HG02571 (cell line): ENCODE measurements around the gene MRPL22.
"Not testable (repeated sequence)": the region's sequence is repeated elsewhere in the genome, so short reads cannot be mapped to it uniquely, and the experiment has no call there.

Experiments
- ATAC-seq: cut with Tn5 transposase; IDR thresholded peaks from one replicate; pipeline ENCODE4 v1.9.1; 2021; ENCODE audit warnings: mild to moderate bottlenecking, moderate library complexity; ENCODE audit not compliant: unreplicated experiment

MRPL22 gene

DNA sequence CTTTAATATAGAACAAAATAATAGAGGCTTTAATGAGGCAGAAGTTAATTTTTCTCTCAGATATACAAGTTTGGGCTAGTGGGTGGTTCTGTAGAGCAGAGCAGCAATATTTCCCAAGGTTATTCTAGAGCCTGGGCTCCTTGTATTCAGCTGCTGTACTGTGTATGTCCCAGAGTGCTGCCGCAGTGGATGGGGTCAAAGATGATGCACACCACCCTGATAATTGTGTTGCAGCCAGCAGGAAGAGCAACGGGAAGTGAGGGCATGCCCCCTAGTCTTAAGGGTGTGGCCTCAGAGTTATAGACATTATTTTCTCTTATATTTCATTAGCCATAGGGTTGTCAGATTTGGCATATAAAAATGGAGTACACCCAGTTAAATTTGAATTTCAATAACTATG is 48.8 kb downstream of the MRPL22 start:
- ATAC-seq: no peak

- ATAC-seq: no peak
Observed at GRCh38 chr5:154993461-154993860, 52.6 kb downstream of the MRPL22 start.

- ATAC-seq: no peak
Observed at GRCh38 chr5:154995679-154996078, 54.8 kb downstream of the MRPL22 start.

DNA sequence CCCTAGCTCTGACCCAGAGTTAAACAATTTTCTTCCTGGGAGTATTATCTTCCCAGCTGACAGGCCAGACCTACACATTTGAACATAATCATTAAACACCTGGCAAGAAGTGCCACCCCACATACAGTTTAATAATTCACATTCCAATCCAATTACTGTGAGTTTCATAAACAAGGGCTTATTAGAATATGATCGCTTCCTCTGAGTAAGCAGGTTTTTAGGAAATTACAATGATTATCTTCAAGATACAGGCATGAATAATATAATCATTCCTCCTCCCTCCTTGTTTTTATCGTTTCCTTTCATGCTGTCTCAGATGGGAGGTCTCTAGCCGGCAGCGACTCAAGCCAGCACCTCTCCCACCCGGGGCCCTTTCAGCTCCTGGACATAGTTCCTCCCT is 56.9 kb downstream of the MRPL22 start:
- ATAC-seq: no peak

DNA sequence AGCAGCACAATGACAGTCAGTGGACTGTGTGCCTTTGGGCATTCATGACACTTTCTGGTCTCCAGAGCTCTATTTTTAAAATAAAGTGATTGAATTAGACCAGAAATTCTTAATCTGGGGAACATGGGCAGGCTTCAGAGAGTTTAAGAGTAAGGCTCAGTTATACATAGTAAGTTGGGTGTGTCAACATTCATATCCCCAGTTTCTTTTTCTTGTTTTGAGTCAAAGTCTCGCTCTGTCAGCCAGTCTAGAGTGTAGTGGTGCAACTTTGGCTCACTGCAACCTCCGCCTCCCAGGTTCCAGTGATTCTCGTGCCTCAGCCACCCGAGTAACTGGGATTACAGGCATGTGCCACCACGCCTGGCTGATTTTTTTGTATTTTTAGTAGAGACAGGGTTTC is 59.0 kb downstream of the MRPL22 start:
- ATAC-seq: no peak

GRCh38 chr5:155001523-155001922 is 60.6 kb downstream of the MRPL22 start:
- ATAC-seq: no peak

GRCh38 chr5:155002722-155003121 is 61.8 kb downstream of the MRPL22 start:
- not testable (repeated sequence) for ATAC-seq

- no peak for ATAC-seq
Observed at GRCh38 chr5:155004138-155004744, 63.4 kb downstream of the MRPL22 start.

- not testable (repeated sequence) for ATAC-seq
Observed at GRCh38 chr5:155006265-155006664, 65.4 kb downstream of the MRPL22 start.

- no peak for ATAC-seq
Observed at GRCh38 chr5:155008669-155009068, 67.8 kb downstream of the MRPL22 start.

DNA sequence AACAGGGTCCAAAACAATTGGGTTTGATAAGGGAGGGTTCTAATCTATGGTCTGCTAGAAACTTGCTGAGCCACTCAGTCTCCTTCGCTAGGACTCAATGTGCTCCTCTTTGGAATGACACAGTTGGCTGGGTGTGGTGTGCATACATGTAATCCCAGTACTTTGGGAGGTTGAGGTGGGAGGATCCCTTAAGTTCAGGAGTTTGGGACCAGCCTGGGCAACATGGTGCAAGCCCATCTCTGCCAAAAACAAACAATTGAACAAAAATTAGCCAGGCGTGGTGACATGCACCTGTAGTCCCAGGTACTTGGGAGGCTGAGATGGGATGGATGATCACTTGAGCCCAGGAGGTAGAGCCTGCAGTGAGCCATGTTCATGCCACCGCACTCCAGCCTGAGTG is 70.0 kb downstream of the MRPL22 start:
- no peak for ATAC-seq

- no peak for ATAC-seq
Observed at GRCh38 chr5:155013526-155013925, 72.7 kb downstream of the MRPL22 start, which contains the start of gene KIF4B. KIF4B (plus strand) TSS chr5:155013755; CDS start chr5:155013860, 105 bp downstream.

DNA sequence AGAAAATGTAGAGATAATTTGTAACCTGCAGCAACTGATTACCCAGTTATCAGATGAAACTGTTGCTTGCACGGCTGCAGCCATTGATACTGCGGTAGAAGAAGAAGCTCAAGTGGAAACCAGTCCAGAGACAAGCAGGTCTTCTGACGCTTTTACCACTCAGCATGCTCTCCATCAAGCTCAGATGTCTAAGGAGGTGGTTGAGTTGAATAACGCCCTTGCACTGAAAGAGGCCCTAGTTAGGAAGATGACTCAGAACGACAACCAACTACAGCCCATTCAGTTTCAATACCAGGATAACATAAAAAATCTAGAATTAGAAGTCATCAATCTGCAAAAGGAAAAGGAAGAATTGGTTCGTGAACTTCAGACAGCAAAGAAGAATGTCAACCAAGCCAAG is 74.4 kb downstream of the MRPL22 start:
- ATAC-seq: no peak

DNA sequence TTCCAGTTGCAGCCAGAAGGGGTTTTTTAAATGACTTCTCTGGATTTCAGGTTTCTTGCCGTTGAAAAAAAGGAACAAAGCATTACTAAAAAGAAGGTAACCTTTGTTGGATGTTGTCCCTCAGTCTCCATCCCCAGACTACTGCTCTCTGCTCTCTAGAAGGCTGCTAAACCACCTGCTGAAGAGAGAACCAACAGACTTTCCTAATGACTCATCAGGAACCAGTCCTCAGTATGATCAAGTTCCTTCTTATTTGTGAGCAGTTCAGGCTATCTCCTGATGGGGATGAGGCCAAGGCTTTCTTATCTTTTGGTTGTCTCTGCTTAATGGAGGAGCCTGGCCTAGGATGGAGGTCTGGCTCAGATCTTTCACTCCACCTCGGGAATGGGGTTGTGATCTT is 76.7 kb downstream of the MRPL22 start:
- peak; percentile 94 for ATAC-seq
